Natural killer cell treated with Interleukin-12 subunit alpha and Interleukin-12 subunit beta and Interleukin-15 and Interleukin-18, amount 100 ng/mL, for 72 hours (primary cell): Measurements from ENCODE around the gene JAKMIP1. TPM values are rescaled to one million over a fixed set of nuclear protein-coding genes. Genes with fewer than 3 reads are reported as not detected.

Experiments used
- ATAC-seq, 2 donors: fragments of 150-1000 bp; cut with Tn5 transposase in 1 of 2; sonication (Bioruptor Pico), chemical (Tn5 transposase) in 1 of 2; 2 replicates each; pipeline ENCODE4 v1.10.0; 2021
- DNase-seq: peaks from one replicate; pipeline ENCODE4 v3.0.0; 2022; ENCODE audit warnings: low spot score
- H3K27ac Mint-ChIP-seq, 2 donors: 1 replicate in 1 of 2; 2 replicates in 1 of 2; pipeline ENCODE4 v1.8.0; 2022; ENCODE audit warnings: mixed read lengths in 2 of 2, mild to moderate bottlenecking in 1 of 2, moderate library complexity in 1 of 2
- H3K27me3 Mint-ChIP-seq, 2 donors: 1 replicate in 1 of 2; 2 replicates in 1 of 2; pipeline ENCODE4 v1.8.0; 2022; ENCODE audit warnings: mixed read lengths in 2 of 2
- H3K36me3 Mint-ChIP-seq: one replicate; pipeline ENCODE4 v1.8.0; 2022; ENCODE audit warnings: mixed read lengths
- H3K4me1 Mint-ChIP-seq, 2 donors: 1 replicate in 1 of 2; 2 replicates in 1 of 2; pipeline ENCODE4 v1.8.0; 2022; ENCODE audit warnings: low read depth in 2 of 2, mixed read lengths in 2 of 2, mild to moderate bottlenecking in 1 of 2
- H3K4me3 Mint-ChIP-seq: one replicate; pipeline ENCODE4 v1.8.0; 2022; ENCODE audit warnings: mixed read lengths
- H3K9me3 Mint-ChIP-seq: 2 replicates; pipeline ENCODE4 v1.8.0; 2022; ENCODE audit warnings: mixed read lengths
- total RNA-seq, 2 donors: library from RNA; stranded (reverse); gene quantifications; one replicate each; pipeline ENCODE4 v1.2.3, GENCODE V29; 2022

The JAKMIP1 gene
- total RNA-seq, 2 donors from 2014 or later, result 16.3 to 66.7 TPM

GRCh38 chr4:6115746-6116586 lies 84.4 kb downstream of the JAKMIP1 start:
- peak; percentile 33 to 37 for ATAC-seq
- Mint-ChIP-seq H3K9me3 (no peaks in the 10 kb centered on the region), H3K4me1 (peaks cover 7 to 10% of the 10 kb centered on the region in 2 donors), H3K4me3 (no peak overlapping the region), H3K27me3 (peaks cover 0 to 7% of the 10 kb centered on the region in 2 donors), H3K27ac (no peak overlapping the region), H3K36me3 (no peaks in the 10 kb centered on the region)
- no peak for DNase-seq

DNA sequence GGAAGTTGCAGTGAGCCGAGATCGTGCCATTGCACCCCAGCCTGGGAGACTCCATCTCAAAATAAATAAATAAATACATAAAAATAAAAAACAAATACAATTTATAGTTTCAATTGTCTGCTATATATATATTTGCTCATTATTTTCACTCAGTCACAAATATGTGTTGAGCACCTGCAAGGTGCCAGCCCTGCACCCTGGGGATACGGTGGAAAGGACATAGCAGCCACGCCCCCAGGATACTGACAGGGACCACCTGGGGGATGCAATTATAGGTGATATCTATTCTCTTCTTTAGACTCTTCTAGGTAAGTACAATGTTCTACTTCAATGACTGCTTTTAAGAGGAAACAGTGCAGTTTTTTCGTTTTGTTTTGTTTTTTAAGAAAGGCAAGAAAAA lies 85.0 kb downstream of the JAKMIP1 start:
- DNase-seq (no peak), ATAC-seq (no peak)
- Mint-ChIP-seq H3K4me1 (peaks cover 7 to 10% of the 10 kb centered on the region in 2 donors), H3K36me3 (no peaks in the 10 kb centered on the region), H3K4me3 (no peak overlapping the region), H3K27ac (no peak overlapping the region), H3K9me3 (no peaks in the 10 kb centered on the region), H3K27me3 (peaks cover 0 to 7% of the 10 kb centered on the region in 2 donors)

DNA sequence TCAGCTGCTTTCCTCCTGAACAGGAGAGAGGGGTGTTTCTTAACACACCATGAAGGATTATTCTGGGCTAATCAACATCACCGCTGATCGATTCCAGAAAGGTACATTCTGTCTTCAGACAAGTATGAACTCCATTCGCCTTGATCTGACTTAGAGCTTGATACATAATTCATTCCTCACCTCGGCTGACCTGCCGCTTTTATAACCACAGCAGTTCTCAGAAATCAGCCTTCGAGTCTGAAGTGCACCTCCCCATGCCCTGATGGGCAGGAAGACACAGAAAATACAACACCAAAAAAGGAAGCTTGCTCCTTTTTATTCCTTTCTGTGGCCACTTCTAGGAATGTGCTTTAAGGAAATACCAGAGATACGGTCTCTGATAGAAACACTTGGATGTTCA lies 85.7 kb downstream of the JAKMIP1 start:
- DNase-seq, result no peak
- Mint-ChIP-seq H3K4me1 (peaks cover 7 to 10% of the 10 kb centered on the region in 2 donors), H3K27me3 (peaks cover 0 to 7% of the 10 kb centered on the region in 2 donors), H3K4me3 (peak overlapping the region; percentile 46), H3K36me3 (no peaks in the 10 kb centered on the region), H3K27ac (peak overlapping the region in 1 of 2 donors; percentile 60), H3K9me3 (no peaks in the 10 kb centered on the region)
- no peak for ATAC-seq

- Mint-ChIP-seq H3K4me1 (peaks cover 7 to 10% of the 10 kb centered on the region in 2 donors), H3K4me3 (peak overlapping the region; percentile 34), H3K36me3 (no peaks in the 10 kb centered on the region), H3K27ac (peak overlapping the region in 1 of 2 donors; percentile 32), H3K27me3 (peaks cover 0 to 7% of the 10 kb centered on the region in 2 donors), H3K9me3 (no peaks in the 10 kb centered on the region)
- ATAC-seq (no peak), DNase-seq (no peak)
Measured at GRCh38 chr4:6114181-6114580, 86.2 kb downstream of the JAKMIP1 start.

GRCh38 chr4:6113641-6114040 lies 86.7 kb downstream of the JAKMIP1 start:
- no peak for ATAC-seq

DNA sequence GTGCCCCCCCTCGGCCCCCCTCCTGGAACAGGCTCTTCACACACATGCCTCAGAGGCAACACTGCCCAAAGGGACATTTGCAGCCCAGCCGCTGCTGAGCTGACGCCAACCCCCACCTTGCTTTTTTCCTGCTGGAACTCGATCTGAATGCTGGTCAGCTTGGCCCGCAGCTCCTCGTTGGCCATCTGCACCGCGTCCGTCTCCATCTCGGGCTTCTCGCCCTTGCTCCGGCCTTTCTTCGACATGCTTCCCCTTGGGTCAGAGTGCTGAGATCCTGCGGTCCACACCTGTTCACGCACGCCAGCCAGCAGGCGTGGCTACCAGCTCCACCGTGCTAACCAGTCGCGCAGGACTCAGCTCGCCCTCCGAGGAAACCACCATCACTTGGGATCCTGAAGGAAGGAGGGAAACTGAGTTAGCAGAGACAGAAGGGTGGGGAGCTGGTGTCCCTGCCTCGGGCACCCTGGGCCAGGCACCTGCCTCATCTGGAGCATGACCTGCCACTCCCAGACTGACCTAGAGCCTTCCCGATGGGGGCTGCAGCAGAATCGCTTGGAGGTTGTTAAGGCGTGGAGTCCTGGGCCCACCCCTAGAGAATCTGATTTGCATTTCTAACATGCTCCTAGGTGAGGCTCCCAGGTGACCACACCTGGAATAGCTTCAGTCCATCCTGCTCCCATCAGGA lies 87.6 kb downstream of the JAKMIP1 start:
- Mint-ChIP-seq H3K27me3 (peaks cover 0 to 7% of the 10 kb centered on the region in 2 donors), H3K36me3 (no peaks in the 10 kb centered on the region), H3K4me1 (peaks cover 7 to 10% of the 10 kb centered on the region in 2 donors), H3K4me3 (no peak overlapping the region), H3K9me3 (no peaks in the 10 kb centered on the region), H3K27ac (no peak overlapping the region)
- ATAC-seq (no peak), DNase-seq (no peak)

More at GRCh38 chr4:6113641-6114040, 86.7 kb downstream of the JAKMIP1 start:
- peak overlapping the region in 1 of 2 donors; percentile 32 for H3K27ac Mint-ChIP-seq
- peak overlapping the region; percentile 34 for H3K4me3 Mint-ChIP-seq
- no peak for DNase-seq
- no peaks in the 10 kb centered on the region for H3K9me3 Mint-ChIP-seq
- peaks cover 7 to 10% of the 10 kb centered on the region in 2 donors for H3K4me1 Mint-ChIP-seq
- peaks cover 0 to 7% of the 10 kb centered on the region in 2 donors for H3K27me3 Mint-ChIP-seq
- no peaks in the 10 kb centered on the region for H3K36me3 Mint-ChIP-seq

GRCh38 chr4:6111354-6111960 lies 88.9 kb downstream of the JAKMIP1 start:
- peaks cover 8 to 10% of the 10 kb centered on the region in 2 donors for H3K4me1 Mint-ChIP-seq
- H3K27me3 Mint-ChIP-seq, result peaks cover 0 to under 1% of the 10 kb centered on the region in 2 donors
- no peak overlapping the region for H3K4me3 Mint-ChIP-seq
- H3K9me3 Mint-ChIP-seq, result no peaks in the 10 kb centered on the region
- ATAC-seq, result no peak
- DNase-seq, result no peak
- no peak overlapping the region for H3K27ac Mint-ChIP-seq
- H3K36me3 Mint-ChIP-seq, result no peaks in the 10 kb centered on the region

DNA sequence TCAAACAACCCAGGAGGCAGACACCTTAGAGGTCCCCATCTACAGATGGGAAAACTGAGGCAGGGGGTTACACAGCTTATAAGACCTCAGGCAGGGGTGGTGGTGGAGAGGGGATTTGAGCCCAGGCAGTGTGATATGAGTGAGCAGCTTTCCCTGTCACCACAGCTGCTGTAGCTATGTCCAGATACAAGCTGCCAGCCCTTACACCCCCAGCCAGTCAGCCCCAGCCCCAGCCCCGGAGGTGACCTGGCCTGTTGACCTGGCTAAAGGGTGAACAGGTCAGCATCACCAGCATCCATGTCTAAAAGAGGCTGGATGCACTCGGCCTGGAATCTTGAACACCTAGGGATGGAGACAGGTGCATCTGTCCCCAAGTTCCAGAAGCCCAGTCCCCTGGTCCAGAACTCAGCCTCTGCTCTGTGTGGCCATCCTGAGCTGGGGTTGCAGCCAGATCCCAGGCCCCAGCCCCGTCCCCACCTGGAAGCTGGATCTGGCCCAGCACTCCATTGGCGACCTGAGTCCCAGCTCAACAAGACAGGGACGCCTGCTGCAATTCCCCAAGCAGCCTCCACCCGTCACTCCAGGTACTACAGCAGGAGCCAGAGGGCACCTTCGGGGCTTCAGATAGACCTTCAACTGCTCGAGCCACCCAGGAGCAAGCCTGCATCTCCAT lies 89.5 kb downstream of the JAKMIP1 start:
- DNase-seq (no peak), ATAC-seq (peak; percentile 15 to 20)
- peaks cover 9 to 10% of the 10 kb centered on the region in 2 donors for H3K4me1 Mint-ChIP-seq
- no peaks in the 10 kb centered on the region for H3K36me3 Mint-ChIP-seq
- H3K27me3 Mint-ChIP-seq, result peaks cover 0 to 2% of the 10 kb centered on the region in 2 donors
- no peak overlapping the region for H3K27ac Mint-ChIP-seq
- H3K9me3 Mint-ChIP-seq, result no peaks in the 10 kb centered on the region
- no peak overlapping the region for H3K4me3 Mint-ChIP-seq

DNA sequence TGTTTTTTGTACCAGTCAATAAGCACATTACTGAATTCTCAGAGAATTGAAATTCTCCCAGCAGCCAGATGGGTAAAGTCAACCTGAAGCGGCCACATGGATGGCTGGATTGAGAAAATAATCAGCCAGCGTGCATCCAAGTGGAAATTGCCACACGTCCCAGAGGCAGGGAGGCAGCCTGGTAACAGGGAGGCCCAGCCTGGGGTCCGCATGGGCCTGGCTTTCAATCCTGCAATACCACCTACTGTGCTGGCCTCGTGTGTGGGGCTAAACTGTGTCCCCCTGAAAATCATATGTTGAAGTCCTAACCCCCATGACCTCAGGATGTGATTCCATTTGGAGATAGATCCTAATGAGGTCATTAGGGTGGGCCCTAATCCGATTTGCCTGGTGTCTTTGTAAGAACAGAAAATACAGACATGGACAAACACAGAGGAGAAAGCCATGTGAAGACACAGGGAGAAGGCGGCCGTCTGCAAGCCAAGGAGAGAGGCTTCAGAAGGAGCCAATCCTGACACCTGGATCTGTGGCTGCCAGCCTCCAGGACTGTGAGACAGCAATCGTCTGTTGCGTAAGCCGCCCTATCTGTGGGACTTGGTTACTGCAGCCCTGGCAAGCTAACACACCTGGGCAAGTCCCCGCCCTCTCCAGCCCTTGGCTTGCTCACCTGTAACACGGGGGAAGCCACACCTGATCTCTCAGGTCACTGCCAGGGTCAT lies 90.3 kb downstream of the JAKMIP1 start:
- Mint-ChIP-seq H3K27ac (no peak overlapping the region), H3K27me3 (peaks cover 0 to 2% of the 10 kb centered on the region in 2 donors), H3K4me3 (no peak overlapping the region), H3K4me1 (peaks cover 9 to 10% of the 10 kb centered on the region in 2 donors), H3K9me3 (no peaks in the 10 kb centered on the region), H3K36me3 (no peaks in the 10 kb centered on the region)
- ATAC-seq (no peak), DNase-seq (no peak)

- peak in 1 of 2 donors; percentile 29 for ATAC-seq
Measured at GRCh38 chr4:6107886-6108285, 92.5 kb downstream of the JAKMIP1 start.

DNA sequence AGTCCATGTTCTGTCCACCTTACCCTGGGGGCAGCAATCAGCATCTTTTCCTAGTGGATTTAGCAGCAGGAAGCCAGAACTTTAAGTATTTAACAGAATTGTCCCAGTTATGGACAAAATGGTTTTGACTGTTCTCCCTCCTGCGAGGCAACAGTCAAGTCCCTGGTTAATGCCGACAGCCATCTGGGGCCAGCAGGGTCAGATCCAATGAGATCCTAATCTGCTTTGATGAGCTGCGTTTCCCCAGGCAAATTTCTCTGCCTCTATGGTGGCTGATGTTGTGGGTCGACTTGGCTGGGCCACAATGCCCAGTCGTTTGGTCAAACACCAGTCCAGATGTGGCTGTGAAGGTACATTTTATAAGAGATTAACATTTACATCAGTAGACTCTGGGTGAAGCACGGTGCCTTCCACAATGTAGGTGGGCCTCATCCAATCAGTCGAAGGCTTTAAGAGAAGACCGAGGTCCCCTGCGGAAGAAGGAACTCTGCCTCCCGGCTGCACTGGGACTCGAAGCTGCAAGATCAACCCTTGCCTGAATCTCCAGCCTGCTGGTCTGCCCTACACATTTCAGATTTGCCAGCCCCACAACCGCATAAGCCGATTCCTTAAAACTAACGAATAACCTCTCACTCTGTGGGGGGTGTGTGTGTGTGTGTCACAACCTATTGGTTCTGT lies 93.1 kb downstream of the JAKMIP1 start:
- no peak for ATAC-seq
- H3K4me3 Mint-ChIP-seq, result no peak overlapping the region
- peaks cover 0 to 2% of the 10 kb centered on the region in 2 donors for H3K4me1 Mint-ChIP-seq
- H3K27ac Mint-ChIP-seq, result no peak overlapping the region
- peaks cover 0 to 5% of the 10 kb centered on the region in 2 donors for H3K27me3 Mint-ChIP-seq
- DNase-seq, result no peak
- peaks cover 9% of the 10 kb centered on the region for H3K36me3 Mint-ChIP-seq
- no peaks in the 10 kb centered on the region for H3K9me3 Mint-ChIP-seq

More at GRCh38 chr4:6107886-6108285, 92.5 kb downstream of the JAKMIP1 start:
- Mint-ChIP-seq H3K27ac (no peak overlapping the region), H3K9me3 (no peaks in the 10 kb centered on the region), H3K4me1 (peaks cover 0 to 2% of the 10 kb centered on the region in 2 donors), H3K27me3 (peaks cover 0 to 5% of the 10 kb centered on the region in 2 donors), H3K36me3 (peaks cover 9% of the 10 kb centered on the region), H3K4me3 (no peak overlapping the region)
- no peak for DNase-seq

DNA sequence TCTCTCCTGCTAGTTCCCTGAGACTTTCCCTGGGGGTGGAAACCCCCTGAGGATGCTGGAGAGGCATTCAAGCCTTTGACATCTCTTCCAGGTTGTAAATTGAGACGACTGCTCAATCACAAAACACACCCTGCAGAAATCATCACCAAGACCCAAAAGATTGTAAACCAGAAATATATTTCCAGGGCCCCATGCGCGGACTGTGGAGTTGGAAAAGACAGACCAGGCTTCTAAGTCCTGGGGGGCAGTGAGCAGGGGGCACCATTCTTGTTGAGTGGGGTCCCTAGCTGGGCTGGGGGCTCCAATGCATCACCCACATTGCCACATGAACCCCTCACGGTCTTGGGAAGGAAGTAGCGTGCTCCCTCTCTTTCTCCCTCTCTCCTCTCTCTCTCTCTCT lies 94.2 kb downstream of the JAKMIP1 start:
- peaks cover 9% of the 10 kb centered on the region for H3K36me3 Mint-ChIP-seq
- ATAC-seq (no peak), DNase-seq (peak; percentile 41)
- no peaks in the 10 kb centered on the region for H3K9me3 Mint-ChIP-seq
- H3K27me3 Mint-ChIP-seq, result peaks cover 0 to 5% of the 10 kb centered on the region in 2 donors
- no peak overlapping the region for H3K4me3 Mint-ChIP-seq
- no peak overlapping the region for H3K27ac Mint-ChIP-seq
- peaks cover 0 to 2% of the 10 kb centered on the region in 2 donors for H3K4me1 Mint-ChIP-seq
